Stimulated activated effector memory CD8-positive, alpha-beta T cell treated with anti-CD3 and anti-CD28 coated beads, Interleukin-12 subunit alpha, Interleukin-12 subunit beta, amount 100 ng/mL, for 72 hours (primary cell): ENCODE measurements around the gene SELENOI.
"Not testable (repeated sequence)": the region's sequence is repeated elsewhere in the genome, so short reads cannot be mapped to it uniquely, and the experiment has no call there.

Experiments used
- ATAC-seq: fragments of 150-1000 bp; cut with Tn5 transposase; 2 replicates; pipeline ENCODE4 v1.10.0; 2021
- DNase-seq, 2 donors: peaks; one replicate each; pipeline ENCODE4 v3.0.0; 2021 to 2022; ENCODE audit warnings: low spot score in 2 of 2
- H3K27ac Mint-ChIP-seq: one replicate; pipeline ENCODE4 v1.8.0; 2022; ENCODE audit warnings: mild to moderate bottlenecking, mixed read lengths
- H3K36me3 Mint-ChIP-seq: one replicate; pipeline ENCODE4 v1.8.0; 2022; ENCODE audit warnings: mild to moderate bottlenecking, mixed read lengths
- H3K4me1 Mint-ChIP-seq: one replicate; pipeline ENCODE4 v1.8.0; 2022; ENCODE audit warnings: mixed read lengths
- H3K4me3 Mint-ChIP-seq: one replicate; pipeline ENCODE4 v1.8.0; 2022; ENCODE audit warnings: mild to moderate bottlenecking, mixed read lengths
- H3K9me3 Mint-ChIP-seq: one replicate; pipeline ENCODE4 v1.8.0; 2022; ENCODE audit warnings: mixed read lengths

Gene SELENOI

GRCh38 chr2:26340831-26341230 is 5.1 kb upstream of the SELENOI start:
- peak overlapping the region; percentile 52 for H3K27ac Mint-ChIP-seq
- no peak overlapping the region for H3K4me3 Mint-ChIP-seq
- DNase-seq (no peak), ATAC-seq (no peak)
- H3K9me3 Mint-ChIP-seq, result no peaks in the 10 kb centered on the region
- peaks cover 7% of the 10 kb centered on the region for H3K4me1 Mint-ChIP-seq
- peaks cover 5% of the 10 kb centered on the region for H3K36me3 Mint-ChIP-seq

GRCh38 chr2:26344581-26345282 is 1.2 kb upstream of the SELENOI start:
- H3K27ac Mint-ChIP-seq, result peak overlapping the region; percentile 96
- H3K4me1 Mint-ChIP-seq, result peaks cover 25% of the 10 kb centered on the region
- no peak for DNase-seq
- H3K4me3 Mint-ChIP-seq, result peak overlapping the region; percentile 94
- no peak for ATAC-seq
- H3K36me3 Mint-ChIP-seq, result peaks cover 39% of the 10 kb centered on the region
- no peaks in the 10 kb centered on the region for H3K9me3 Mint-ChIP-seq

GRCh38 chr2:26345283-26345544 is 729 bp upstream of the SELENOI start:
- peak overlapping the region; percentile 96 for H3K27ac Mint-ChIP-seq
- ATAC-seq, result no peak
- H3K4me3 Mint-ChIP-seq, result peak overlapping the region; percentile 94
- H3K36me3 Mint-ChIP-seq, result peaks cover 43% of the 10 kb centered on the region
- no peaks in the 10 kb centered on the region for H3K9me3 Mint-ChIP-seq
- H3K4me1 Mint-ChIP-seq, result peaks cover 25% of the 10 kb centered on the region
- DNase-seq, result no peak

GRCh38 chr2:26346454-26347053 is 611 bp downstream of the SELENOI start, which contains the start of gene ADGRF3:
TSS of gene ADGRF3 (minus strand) at chr2:26346789. CDS start at chr2:26346234, 555 bp downstream.
- peaks cover 56% of the 10 kb centered on the region for H3K36me3 Mint-ChIP-seq
- H3K4me3 Mint-ChIP-seq, result peak within 1 kb of the TSS; percentile 94
- peak; percentile 12 for ATAC-seq
- peak; percentile 40 to 81 for DNase-seq
- H3K9me3 Mint-ChIP-seq, result no peaks in the 10 kb centered on the region
- H3K27ac Mint-ChIP-seq, result peak within 1 kb of the TSS; percentile 96
- peaks cover 30% of the 10 kb centered on the region for H3K4me1 Mint-ChIP-seq

- ATAC-seq (no peak), DNase-seq (no peak)
- Mint-ChIP-seq H3K4me1 (peaks cover 37% of the 10 kb centered on the region), H3K27ac (peak overlapping the region; percentile 96), H3K36me3 (peaks cover 58% of the 10 kb centered on the region), H3K4me3 (peak overlapping the region; percentile 94), H3K9me3 (no peaks in the 10 kb centered on the region)
Measured at GRCh38 chr2:26347286-26347865, 1.4 kb downstream of the SELENOI start.

- Mint-ChIP-seq H3K36me3 (peaks cover 65% of the 10 kb centered on the region), H3K4me3 (no peak overlapping the region), H3K4me1 (peaks cover 45% of the 10 kb centered on the region), H3K27ac (no peak overlapping the region), H3K9me3 (no peaks in the 10 kb centered on the region)
- ATAC-seq (no peak), DNase-seq (no peak)
Measured at GRCh38 chr2:26349690-26350089, 3.7 kb downstream of the SELENOI start.

- H3K4me3 Mint-ChIP-seq, result no peak overlapping the region
- H3K9me3 Mint-ChIP-seq, result no peaks in the 10 kb centered on the region
- H3K36me3 Mint-ChIP-seq, result peaks cover 62% of the 10 kb centered on the region
- H3K27ac Mint-ChIP-seq, result no peak overlapping the region
- H3K4me1 Mint-ChIP-seq, result peaks cover 57% of the 10 kb centered on the region
- no peak for ATAC-seq
- no peak for DNase-seq
Measured at GRCh38 chr2:26351375-26352090, 5.6 kb downstream of the SELENOI start.

GRCh38 chr2:26352892-26353291 is 6.9 kb downstream of the SELENOI start:
- ATAC-seq, result peak; percentile 98
- no peak overlapping the region for H3K27ac Mint-ChIP-seq
- H3K9me3 Mint-ChIP-seq, result no peaks in the 10 kb centered on the region
- peaks cover 59% of the 10 kb centered on the region for H3K4me1 Mint-ChIP-seq
- no peak for DNase-seq
- H3K4me3 Mint-ChIP-seq, result no peak overlapping the region
- H3K36me3 Mint-ChIP-seq, result peaks cover 57% of the 10 kb centered on the region

- ATAC-seq, DNase-seq, H3K27ac Mint-ChIP-seq, H3K4me3 Mint-ChIP-seq, H3K9me3 Mint-ChIP-seq: not testable (repeated sequence)
- Mint-ChIP-seq H3K36me3 (peaks cover 46% of the 10 kb centered on the region), H3K4me1 (peaks cover 64% of the 10 kb centered on the region)
Measured at GRCh38 chr2:26354469-26354868, 8.5 kb downstream of the SELENOI start.

GRCh38 chr2:26355038-26355995 is 9.4 kb downstream of the SELENOI start:
- Mint-ChIP-seq H3K36me3 (peaks cover 40% of the 10 kb centered on the region), H3K4me3 (no peak overlapping the region), H3K27ac (no peak overlapping the region), H3K9me3 (no peaks in the 10 kb centered on the region), H3K4me1 (peaks cover 72% of the 10 kb centered on the region)
- ATAC-seq (peak; percentile 36), DNase-seq (no peak)

- peaks cover 80% of the 10 kb centered on the region for H3K4me1 Mint-ChIP-seq
- peaks cover 37% of the 10 kb centered on the region for H3K36me3 Mint-ChIP-seq
- ATAC-seq, result no peak
- no peak overlapping the region for H3K27ac Mint-ChIP-seq
- no peak overlapping the region for H3K4me3 Mint-ChIP-seq
- DNase-seq, result no peak
- no peaks in the 10 kb centered on the region for H3K9me3 Mint-ChIP-seq
Measured at GRCh38 chr2:26356111-26356510, 10.2 kb downstream of the SELENOI start.

- no peaks in the 10 kb centered on the region for H3K9me3 Mint-ChIP-seq
- H3K4me3 Mint-ChIP-seq, result no peak overlapping the region
- no peak for ATAC-seq
- peaks cover 81% of the 10 kb centered on the region for H3K4me1 Mint-ChIP-seq
- no peak for DNase-seq
- H3K27ac Mint-ChIP-seq, result peak overlapping the region; percentile 30
- peaks cover 32% of the 10 kb centered on the region for H3K36me3 Mint-ChIP-seq
Measured at GRCh38 chr2:26356771-26357170, 10.8 kb downstream of the SELENOI start.

- DNase-seq (no peak), ATAC-seq (no peak)
- Mint-ChIP-seq H3K4me1 (peaks cover 72% of the 10 kb centered on the region), H3K27ac (peak overlapping the region; percentile 57), H3K36me3 (peaks cover 30% of the 10 kb centered on the region), H3K4me3 (no peak overlapping the region), H3K9me3 (no peaks in the 10 kb centered on the region)
Measured at GRCh38 chr2:26359886-26360473, 14.0 kb downstream of the SELENOI start.

- Mint-ChIP-seq H3K36me3 (peaks cover 45% of the 10 kb centered on the region), H3K4me3 (no peak overlapping the region), H3K27ac (peak overlapping the region; percentile 36), H3K4me1 (peaks cover 41% of the 10 kb centered on the region), H3K9me3 (no peaks in the 10 kb centered on the region)
- ATAC-seq, result peak; percentile 86
- DNase-seq, result no peak
Measured at GRCh38 chr2:26363323-26363722, 17.4 kb downstream of the SELENOI start.
